Spleen (tissue), 7 donors: Measurements from ENCODE around the gene FILIP1L.

ENCODE experiments used
- POLR2A ChIP-seq, 3 donors: fragments of 450-650 bp; IDR thresholded peaks; one replicate each; pipeline ENCODE4 v1.5.1; 2017; ENCODE audit warnings: antibody characterized with exemption in 3 of 3, mild to moderate bottlenecking in 1 of 3
- POLR2AphosphoS5 ChIP-seq, 3 donors: sonication (generic); formaldehyde crosslinking; IDR thresholded peaks; one replicate each; pipeline ENCODE4 v1.5.1; 2017; ENCODE audit warnings: antibody characterized with exemption in 3 of 3
- TF ChIP-seq, protein P1 (sequence below), 11 experiments: fragments of 200-600 bp in 7 of 11; fragments of 450-650 bp in 4 of 11; sonication (generic) in 4 of 11; IDR thresholded peaks in 8 of 11; conservative IDR thresholded peaks in 3 of 11; 1 replicate in 7 of 11; 2 replicates in 4 of 11; pipeline versions ENCODE4 v1.4.0 to v1.8.0; 2016 to 2021; ENCODE audit warnings: antibody characterized with exemption in 11 of 11, inconsistent platforms in 4 of 11, mild to moderate bottlenecking in 1 of 11
- donor health status: DM: no; HTN: no; CAD: no; lungs with moderate emphysema.
- donor health status: DM: no; HTN: no; CAD: no.
- donor health status: DM: no; HTN: no; CAD: no.

DNA sequence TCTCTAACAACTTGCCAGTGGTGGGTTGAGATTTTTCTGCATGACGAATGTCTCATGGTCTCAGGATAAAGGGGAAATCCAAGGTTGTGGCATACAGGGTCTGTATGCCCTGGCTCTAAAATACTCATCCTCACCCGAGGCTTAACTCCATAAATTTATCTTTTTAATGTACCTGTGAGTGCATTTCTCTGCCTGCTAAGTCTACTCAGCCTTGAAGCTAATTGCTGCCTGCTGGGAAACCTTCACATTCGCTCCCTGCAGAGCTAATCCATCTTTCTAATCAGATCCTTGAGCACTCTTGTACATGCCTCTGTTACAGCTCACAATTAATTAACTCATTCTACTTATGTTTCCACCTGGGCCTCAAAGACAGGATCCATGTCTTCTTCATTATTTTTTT is 202.9 kb downstream of the FILIP1L start:
- TF ChIP-seq, protein P1, sequence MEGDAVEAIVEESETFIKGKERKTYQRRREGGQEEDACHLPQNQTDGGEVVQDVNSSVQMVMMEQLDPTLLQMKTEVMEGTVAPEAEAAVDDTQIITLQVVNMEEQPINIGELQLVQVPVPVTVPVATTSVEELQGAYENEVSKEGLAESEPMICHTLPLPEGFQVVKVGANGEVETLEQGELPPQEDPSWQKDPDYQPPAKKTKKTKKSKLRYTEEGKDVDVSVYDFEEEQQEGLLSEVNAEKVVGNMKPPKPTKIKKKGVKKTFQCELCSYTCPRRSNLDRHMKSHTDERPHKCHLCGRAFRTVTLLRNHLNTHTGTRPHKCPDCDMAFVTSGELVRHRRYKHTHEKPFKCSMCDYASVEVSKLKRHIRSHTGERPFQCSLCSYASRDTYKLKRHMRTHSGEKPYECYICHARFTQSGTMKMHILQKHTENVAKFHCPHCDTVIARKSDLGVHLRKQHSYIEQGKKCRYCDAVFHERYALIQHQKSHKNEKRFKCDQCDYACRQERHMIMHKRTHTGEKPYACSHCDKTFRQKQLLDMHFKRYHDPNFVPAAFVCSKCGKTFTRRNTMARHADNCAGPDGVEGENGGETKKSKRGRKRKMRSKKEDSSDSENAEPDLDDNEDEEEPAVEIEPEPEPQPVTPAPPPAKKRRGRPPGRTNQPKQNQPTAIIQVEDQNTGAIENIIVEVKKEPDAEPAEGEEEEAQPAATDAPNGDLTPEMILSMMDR (IDR thresholded peaks at IDR 0.05 in 8 of 11, conservative IDR thresholded peaks at IDR 0.05 in 3 of 11) = no peak
- TF ChIP-seq POLR2A (IDR thresholded peaks at IDR 0.05) (no peak), POLR2AphosphoS5 (IDR thresholded peaks at IDR 0.05) (no peak)
